ENCODE measurements around the gene SNRK.

DNA sequence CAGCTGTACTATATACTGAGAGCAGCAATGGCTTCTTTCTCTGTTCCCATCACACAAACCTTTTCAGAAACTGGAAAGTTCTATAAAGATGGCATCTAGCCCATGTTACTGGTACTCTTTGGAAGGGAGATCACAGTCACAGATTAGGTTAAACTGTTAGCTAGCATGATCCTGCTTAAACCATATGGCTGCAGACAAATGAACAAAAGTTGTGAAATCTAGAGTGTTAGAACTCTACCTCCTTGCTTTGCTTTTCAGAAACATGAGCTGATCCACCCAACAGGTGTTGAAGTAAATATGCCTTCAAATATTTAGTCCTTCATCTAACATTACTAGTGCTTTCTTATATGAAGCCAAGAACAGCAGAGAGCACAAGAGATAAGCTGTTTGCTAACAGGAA, 102.6 kb downstream of the SNRK start:
- no peak for TF ChIP-seq EZH2 (IDR thresholded peaks at IDR 0.05; ENCODE audit: low read depth, unreplicated experiment)
- TF ChIP-seq, protein P1, sequence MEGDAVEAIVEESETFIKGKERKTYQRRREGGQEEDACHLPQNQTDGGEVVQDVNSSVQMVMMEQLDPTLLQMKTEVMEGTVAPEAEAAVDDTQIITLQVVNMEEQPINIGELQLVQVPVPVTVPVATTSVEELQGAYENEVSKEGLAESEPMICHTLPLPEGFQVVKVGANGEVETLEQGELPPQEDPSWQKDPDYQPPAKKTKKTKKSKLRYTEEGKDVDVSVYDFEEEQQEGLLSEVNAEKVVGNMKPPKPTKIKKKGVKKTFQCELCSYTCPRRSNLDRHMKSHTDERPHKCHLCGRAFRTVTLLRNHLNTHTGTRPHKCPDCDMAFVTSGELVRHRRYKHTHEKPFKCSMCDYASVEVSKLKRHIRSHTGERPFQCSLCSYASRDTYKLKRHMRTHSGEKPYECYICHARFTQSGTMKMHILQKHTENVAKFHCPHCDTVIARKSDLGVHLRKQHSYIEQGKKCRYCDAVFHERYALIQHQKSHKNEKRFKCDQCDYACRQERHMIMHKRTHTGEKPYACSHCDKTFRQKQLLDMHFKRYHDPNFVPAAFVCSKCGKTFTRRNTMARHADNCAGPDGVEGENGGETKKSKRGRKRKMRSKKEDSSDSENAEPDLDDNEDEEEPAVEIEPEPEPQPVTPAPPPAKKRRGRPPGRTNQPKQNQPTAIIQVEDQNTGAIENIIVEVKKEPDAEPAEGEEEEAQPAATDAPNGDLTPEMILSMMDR (conservative IDR thresholded peaks at IDR 0.05; ENCODE audit: low read depth in 2 of 2): no peak
- no peak for TF ChIP-seq EZH2phosphoT487 (IDR thresholded peaks at IDR 0.05; ENCODE audit: unreplicated experiment)
- TF ChIP-seq, protein P2, sequence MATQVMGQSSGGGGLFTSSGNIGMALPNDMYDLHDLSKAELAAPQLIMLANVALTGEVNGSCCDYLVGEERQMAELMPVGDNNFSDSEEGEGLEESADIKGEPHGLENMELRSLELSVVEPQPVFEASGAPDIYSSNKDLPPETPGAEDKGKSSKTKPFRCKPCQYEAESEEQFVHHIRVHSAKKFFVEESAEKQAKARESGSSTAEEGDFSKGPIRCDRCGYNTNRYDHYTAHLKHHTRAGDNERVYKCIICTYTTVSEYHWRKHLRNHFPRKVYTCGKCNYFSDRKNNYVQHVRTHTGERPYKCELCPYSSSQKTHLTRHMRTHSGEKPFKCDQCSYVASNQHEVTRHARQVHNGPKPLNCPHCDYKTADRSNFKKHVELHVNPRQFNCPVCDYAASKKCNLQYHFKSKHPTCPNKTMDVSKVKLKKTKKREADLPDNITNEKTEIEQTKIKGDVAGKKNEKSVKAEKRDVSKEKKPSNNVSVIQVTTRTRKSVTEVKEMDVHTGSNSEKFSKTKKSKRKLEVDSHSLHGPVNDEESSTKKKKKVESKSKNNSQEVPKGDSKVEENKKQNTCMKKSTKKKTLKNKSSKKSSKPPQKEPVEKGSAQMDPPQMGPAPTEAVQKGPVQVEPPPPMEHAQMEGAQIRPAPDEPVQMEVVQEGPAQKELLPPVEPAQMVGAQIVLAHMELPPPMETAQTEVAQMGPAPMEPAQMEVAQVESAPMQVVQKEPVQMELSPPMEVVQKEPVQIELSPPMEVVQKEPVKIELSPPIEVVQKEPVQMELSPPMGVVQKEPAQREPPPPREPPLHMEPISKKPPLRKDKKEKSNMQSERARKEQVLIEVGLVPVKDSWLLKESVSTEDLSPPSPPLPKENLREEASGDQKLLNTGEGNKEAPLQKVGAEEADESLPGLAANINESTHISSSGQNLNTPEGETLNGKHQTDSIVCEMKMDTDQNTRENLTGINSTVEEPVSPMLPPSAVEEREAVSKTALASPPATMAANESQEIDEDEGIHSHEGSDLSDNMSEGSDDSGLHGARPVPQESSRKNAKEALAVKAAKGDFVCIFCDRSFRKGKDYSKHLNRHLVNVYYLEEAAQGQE (IDR thresholded peaks at IDR 0.05; ENCODE audit: unreplicated experiment): no peak
- no peak for TF ChIP-seq NANOG (IDR thresholded peaks at IDR 0.05; ENCODE audit: borderline replicate concordance)
- TF ChIP-seq POLR2AphosphoS5 (IDR thresholded peaks at IDR 0.05; ENCODE audit: low read depth): no peak
- no peak for TF ChIP-seq CREB1 (CRISPR knock-in tag; IDR thresholded peaks at IDR 0.05; ENCODE audit: low read depth)
- TF ChIP-seq ETS1 (IDR thresholded peaks at IDR 0.05): no peak
- TF ChIP-seq ZNF114 (CRISPR knock-in tag; IDR thresholded peaks at IDR 0.05): no peak
- TF ChIP-seq STAT1 (IDR thresholded peaks at IDR 0.05; ENCODE audit: unreplicated experiment): no peak
- TF ChIP-seq ZNF331 (CRISPR knock-in tag; IDR thresholded peaks at IDR 0.05; ENCODE audit: low read depth): no peak

All from GM23338 (cell line).